Measurements from ENCODE around the gene ZNF462.
A peak's percentile ranks its signal among the peaks of the same experiment; 100 is the strongest.
"Not testable (repeated sequence)": the region's sequence is repeated elsewhere in the genome, so short reads cannot be mapped to it uniquely, and the experiment has no call there.

Gene ZNF462

GRCh38 chr9:106862821-106863720, at the start of gene ZNF462:
TSS of gene ZNF462 (plus strand) at chr9:106863166. CDS start at chr9:106923384, 60,218 bp downstream.
- peak; percentile 80 for DNase-seq

- no peak for DNase-seq
These were observed 46.4 kb upstream of the ZNF462 start for GRCh38 chr9:106816524-106816923.

GRCh38 chr9:106818034-106818433, 44.9 kb upstream of the ZNF462 start:
- no peak for DNase-seq

- DNase-seq = no peak
These were observed 42.1 kb upstream of the ZNF462 start for GRCh38 chr9:106820866-106821265.

GRCh38 chr9:106828070-106828469, 34.9 kb upstream of the ZNF462 start:
- DNase-seq = no peak

GRCh38 chr9:106828965-106829364, 34.0 kb upstream of the ZNF462 start:
- no peak for DNase-seq

GRCh38 chr9:106829666-106830408, 33.1 kb upstream of the ZNF462 start:
- no peak for DNase-seq

GRCh38 chr9:106830527-106831150, 32.3 kb upstream of the ZNF462 start:
- DNase-seq = no peak

- DNase-seq = no peak
These were observed 28.1 kb upstream of the ZNF462 start for GRCh38 chr9:106834888-106835287.

GRCh38 chr9:106835840-106836239, 27.1 kb upstream of the ZNF462 start:
- no peak for DNase-seq

- no peak for DNase-seq
These were observed 19.6 kb upstream of the ZNF462 start for GRCh38 chr9:106843371-106843770.

- DNase-seq = no peak
These were observed 16.7 kb upstream of the ZNF462 start for GRCh38 chr9:106846307-106846706.

- no peak for DNase-seq
These were observed 16.1 kb upstream of the ZNF462 start for GRCh38 chr9:106846857-106847256.

- not testable (repeated sequence) for DNase-seq
These were observed 11.3 kb upstream of the ZNF462 start for GRCh38 chr9:106851640-106852039.

- DNase-seq = no peak
These were observed 5.0 kb upstream of the ZNF462 start for GRCh38 chr9:106857811-106858470.

- DNase-seq = no peak
These were observed 2.8 kb upstream of the ZNF462 start for GRCh38 chr9:106859957-106860720.

GRCh38 chr9:106860721-106861639, 2.0 kb upstream of the ZNF462 start:
- peak; percentile 72 for DNase-seq

- no peak for DNase-seq
These were observed 1.3 kb upstream of the ZNF462 start for GRCh38 chr9:106861640-106862109.

GRCh38 chr9:106862110-106862820, 701 bp upstream of the ZNF462 start:
- peak; percentile 79 for DNase-seq
